SW 1271 (cell line): ENCODE data around the gene ABCC4.
"Not testable (repeated sequence)": the region's sequence is repeated elsewhere in the genome, so short reads cannot be mapped to it uniquely, and the experiment has no call there.

Source experiments
- DNase-seq, 2 experiments: peaks; one replicate each; lab custom pipeline; 2025; lab: John Stamatoyannopoulos, UW

ABCC4 gene

GRCh38 chr13:95226932-95227695 is 74.1 kb downstream of the ABCC4 start:
- DNase-seq, result no peak

GRCh38 chr13:95226476-95226875 is 74.8 kb downstream of the ABCC4 start:
- DNase-seq, result no peak

DNA sequence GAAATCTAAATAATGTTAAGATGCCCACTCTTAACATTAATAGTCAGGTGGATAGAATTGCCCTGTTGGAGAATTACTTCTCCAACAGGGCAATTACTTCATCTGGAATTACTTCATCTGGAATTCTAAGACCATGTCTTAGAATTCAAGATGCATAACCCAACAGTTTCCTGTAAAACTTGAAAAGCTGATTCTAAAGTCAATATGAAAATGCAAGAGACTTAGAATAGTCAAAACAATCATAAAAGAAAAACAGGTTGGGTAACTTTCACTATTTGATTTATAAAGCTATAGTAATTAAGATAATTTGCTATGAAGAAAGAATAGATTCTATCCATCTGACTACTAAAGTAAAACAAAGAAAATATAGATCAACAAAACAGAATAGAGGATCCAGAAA is 75.2 kb downstream of the ABCC4 start:
- no peak for DNase-seq

- no peak for DNase-seq
These were observed 77.2 kb downstream of the ABCC4 start for GRCh38 chr13:95224064-95224463.

DNA sequence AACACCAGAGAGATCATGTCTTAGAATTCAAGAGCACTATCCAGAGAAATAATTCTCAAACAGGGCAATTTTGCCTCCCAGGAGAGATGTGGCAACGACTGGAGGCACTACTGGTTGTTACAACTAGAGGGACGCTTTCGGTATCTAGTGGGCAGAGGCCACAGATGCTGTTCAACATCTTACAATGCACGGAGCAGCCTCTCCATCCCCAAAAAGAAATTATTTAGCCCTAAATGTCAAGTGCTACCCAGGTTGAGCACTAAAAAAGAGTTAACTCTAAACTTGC is 78.6 kb downstream of the ABCC4 start:
- no peak for DNase-seq

- no peak for DNase-seq
These were observed 79.1 kb downstream of the ABCC4 start for GRCh38 chr13:95221971-95222732.

DNA sequence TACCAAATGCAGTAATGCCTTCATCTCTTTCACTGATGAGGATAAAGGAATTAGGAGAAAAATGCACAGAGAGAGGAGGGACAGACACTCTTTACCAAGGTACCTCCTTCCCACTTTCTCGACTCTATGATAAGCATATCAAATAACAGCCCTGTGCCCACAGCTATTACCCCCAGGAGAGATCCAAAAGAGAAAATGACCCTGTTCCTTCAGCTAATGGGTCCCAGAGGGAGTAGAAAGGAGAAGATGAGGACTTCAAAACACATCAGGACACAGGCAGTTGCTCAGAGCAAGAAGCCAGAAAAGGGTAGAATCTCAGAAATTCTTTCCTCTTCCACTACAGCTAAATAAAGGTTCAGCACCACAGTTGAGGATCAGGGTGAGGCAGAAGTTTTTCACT is 80.6 kb downstream of the ABCC4 start:
- DNase-seq, result no peak

DNA sequence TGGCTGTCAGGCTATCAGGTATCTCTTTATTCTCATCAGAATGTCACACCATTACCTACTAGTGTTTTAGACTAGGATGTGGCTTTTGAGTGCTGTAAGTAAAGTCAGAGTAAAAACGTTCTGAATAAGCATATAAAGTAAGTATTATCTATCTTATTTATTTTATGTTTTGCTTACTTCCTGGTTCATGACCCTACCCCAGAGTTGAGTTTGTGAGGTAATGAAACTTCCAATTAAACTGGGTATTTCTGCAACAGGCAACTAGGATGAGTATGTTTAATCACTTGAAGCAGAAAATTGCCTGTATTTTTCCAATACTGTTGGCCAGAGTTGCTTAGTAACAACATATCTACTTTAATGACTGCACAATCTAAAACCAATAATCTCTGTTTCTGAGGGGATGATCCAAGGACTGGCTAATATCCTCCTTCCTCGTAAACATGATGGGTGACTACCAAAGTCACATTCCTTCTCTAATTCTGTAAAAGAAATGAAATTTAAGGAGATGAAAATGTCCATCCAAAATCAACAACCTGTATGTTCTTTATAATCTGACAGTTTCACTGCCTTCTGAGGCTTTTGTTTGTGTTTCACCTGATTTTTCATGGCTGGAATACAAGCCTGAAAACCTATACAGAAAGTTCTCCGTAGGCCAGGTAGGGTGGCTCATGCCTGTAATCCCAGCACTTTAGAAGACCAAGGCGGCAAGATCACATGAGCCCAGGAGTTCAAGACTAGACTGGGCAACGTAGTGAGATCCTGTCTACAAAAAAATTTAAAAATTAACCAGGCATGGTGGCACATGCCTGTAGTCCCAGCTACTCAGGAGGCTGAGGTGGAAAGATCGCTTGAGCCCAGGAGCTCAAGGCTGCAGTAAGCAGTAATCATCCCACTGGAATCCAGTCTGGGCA is 83.1 kb downstream of the ABCC4 start:
- DNase-seq, result no peak

GRCh38 chr13:95216182-95216581 is 85.1 kb downstream of the ABCC4 start:
- no peak for DNase-seq

GRCh38 chr13:95212983-95213850 is 88.0 kb downstream of the ABCC4 start:
- no peak for DNase-seq

- DNase-seq, result no peak
These were observed 92.1 kb downstream of the ABCC4 start for GRCh38 chr13:95209109-95209508.

DNA sequence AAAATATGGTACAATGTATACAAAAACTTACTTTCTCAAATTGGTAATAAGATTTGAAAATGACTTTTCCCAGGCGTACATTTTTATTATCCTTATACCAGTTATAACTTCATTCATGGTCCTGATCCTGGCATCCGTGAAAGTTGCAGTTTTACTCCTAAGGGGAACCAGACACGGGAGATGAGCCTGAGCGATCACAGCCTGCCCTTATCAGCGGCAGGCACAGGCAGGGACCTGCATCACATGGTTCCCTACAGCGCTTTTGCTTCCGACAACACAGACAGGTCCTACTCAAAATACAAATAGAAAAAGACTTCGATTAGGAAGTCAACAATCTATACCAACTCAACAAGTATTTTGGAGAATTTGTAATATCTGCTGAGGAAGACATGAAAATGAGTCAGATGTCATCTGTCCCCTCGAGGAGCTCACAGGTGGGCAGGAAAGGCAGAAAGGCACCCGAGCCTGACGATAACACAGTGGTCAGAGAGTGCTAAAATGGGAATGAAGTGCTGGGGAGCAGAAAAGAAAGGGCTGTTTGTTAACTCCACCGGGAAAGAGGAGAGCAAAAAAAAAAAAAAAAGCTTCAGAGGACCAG is 93.4 kb downstream of the ABCC4 start:
- no peak for DNase-seq

DNA sequence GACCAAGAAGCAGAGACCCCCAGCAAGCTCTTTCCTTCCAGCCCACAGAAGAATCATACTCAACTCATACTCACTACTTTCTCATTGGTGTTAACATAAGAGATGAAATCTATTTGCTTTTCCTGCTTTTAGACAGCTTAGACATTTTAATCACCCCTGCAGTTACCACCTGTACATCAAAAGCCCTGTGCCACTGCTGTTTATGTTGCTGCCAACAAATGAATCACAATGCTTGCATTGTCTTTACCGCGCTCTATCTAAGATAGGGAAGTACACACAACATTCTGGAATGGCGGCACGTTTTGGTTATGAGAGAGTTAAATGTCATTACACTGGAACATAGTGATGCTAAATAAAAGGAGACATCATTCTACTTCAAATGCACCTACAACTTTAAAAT is 95.1 kb downstream of the ABCC4 start:
- DNase-seq, result no peak

DNA sequence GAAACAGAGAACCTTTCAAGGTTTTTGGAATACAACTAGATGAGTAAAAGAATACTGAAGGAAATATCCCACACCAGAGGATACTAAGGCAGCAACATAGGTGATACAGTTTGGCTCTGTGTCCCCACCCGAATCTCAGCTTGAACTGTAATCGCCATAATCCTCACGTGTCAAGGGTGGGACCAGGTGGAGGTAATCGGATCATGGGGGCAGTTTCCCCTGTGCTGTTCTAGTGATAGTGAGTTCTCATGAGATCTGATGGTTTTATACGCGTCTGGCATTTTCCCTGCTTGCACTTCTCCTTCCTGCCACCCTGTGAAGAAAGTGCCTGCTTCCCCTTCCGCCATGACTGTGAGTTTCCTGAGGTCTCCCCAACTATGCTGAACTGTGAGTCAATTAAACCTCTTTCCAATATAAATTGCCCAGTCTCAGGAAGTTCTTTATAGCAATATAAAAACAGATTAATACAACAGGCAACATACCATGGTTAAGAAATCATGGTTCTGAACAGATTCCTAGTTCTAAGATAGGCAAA is 97.0 kb downstream of the ABCC4 start:
- no peak for DNase-seq

DNA sequence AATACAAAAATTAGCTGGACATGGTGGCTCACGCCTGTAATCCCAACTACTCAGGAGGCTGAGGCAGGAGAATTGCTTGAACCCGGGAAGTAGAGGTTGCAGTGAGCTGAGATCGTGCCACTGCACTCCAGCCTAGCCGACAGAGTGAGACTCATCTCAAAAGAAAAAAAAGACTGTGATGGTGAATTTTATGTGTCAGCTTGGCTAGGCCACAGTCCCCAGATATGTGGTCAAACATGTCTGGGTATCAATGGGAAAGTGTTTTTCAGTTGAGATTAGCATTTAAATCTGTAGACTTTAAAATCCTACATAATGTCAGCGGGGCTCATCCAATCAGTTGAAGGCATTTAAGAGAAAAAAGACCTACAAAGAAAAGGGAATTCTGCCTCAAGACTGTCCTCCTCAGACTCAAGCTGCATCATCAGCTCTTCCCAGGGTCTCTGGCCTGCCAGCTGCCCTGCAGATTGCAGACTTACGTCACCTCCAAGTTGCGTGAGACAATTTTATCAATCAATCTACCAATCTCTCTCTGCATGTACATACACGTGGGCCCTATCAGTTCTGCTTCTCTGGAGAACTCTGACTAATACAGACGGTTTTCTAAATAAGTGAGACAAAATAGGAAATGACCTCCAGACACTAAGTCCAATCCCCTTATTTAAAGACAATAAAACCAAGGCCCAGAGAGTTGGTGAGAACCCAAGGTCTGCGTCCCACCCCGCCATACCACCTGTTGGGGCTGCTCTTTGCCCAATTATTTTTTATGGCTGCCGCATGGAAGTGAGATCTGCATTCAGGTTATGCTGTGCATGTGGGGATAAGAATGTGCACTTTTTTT is 99.2 kb downstream of the ABCC4 start:
- DNase-seq, result no peak

- not testable (repeated sequence) for DNase-seq
These were observed 100.8 kb downstream of the ABCC4 start for GRCh38 chr13:95200386-95200957.

DNA sequence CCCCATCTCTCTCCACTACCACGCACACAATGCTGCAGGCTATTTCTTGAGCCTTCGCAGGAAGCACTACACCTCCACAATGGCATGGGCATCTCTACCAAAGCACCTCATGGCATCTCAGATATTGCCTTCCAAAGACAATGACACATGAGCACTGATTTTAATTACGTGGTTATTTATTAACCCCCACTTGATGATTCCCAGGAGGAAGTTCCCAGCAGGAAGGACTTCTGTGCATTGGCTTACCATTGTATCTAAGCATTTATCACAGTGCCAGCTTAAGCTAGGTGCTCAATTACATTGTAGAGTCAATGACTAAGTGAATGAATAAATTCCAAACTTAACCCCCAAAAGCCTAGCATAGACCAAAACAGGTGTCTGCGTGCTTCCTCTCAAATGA is 101.4 kb downstream of the ABCC4 start:
- no peak for DNase-seq

DNA sequence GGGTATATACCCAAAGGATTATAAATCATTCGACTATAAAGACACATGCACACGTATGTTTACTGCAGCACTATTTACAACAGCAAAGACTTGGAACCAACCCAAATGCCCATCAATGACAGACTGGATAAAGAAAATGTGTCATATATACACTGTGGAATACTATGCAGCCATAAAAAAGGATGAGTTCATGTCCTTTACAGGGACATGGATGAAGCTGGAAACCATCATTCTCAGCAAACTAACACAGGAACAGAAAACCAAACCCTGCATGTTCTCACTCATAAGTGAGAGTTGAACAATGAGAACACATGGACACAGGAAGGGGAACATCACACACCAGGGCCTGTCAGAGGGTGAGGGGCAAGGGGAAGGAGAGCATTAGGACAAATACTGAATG is 102.6 kb downstream of the ABCC4 start:
- DNase-seq, result not testable (repeated sequence)

- DNase-seq, result no peak
These were observed 103.7 kb downstream of the ABCC4 start for GRCh38 chr13:95197548-95197947.

DNA sequence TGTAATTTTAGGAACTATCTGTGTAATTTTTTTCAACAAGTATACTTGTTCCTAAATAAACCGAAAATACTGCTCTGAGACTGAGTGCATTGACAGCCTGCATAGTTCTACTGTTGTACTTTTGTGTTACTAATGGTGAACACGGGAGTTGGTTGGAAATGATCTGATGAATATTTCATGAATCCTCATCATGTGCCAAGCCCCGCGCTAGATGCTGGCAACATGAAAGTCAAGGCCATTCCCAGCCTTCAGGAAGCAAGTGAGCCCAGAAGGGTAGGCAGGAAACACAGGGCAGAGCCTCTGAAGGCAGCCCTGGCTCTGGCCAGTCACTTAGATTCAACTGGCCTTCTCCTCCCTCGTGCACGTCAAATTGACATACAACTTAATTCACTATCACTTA is 106.1 kb downstream of the ABCC4 start:
- no peak for DNase-seq
